MM.1S (cell line): Measurements from ENCODE around the gene FBXW5.

Experiments used
- DNase-seq: peaks from one replicate; pipeline ENCODE4 v3.0.0-alpha.2; 2015
- H2AFZ ChIP-seq: fragments of 300-600 bp; sonication (generic); 2 replicates; pipeline ENCODE4 v1.6.0; 2016; ENCODE audit warnings: antibody characterized with exemption, low read length
- H3F3A ChIP-seq: fragments of 300-600 bp; sonication (generic); 2 replicates; pipeline ENCODE4 v1.6.1; 2016; ENCODE audit warnings: mild to moderate bottlenecking, antibody characterized with exemption, low read length, moderate library complexity, mixed read lengths; ENCODE audit not compliant: insufficient read depth
- H3K27ac ChIP-seq: fragments of 300-600 bp; sonication (generic); 2 replicates; pipeline ENCODE4 v1.5.1; 2016; ENCODE audit warnings: mild to moderate bottlenecking, low read length
- H3K27me3 ChIP-seq: fragments of 300-600 bp; sonication (generic); replicated peaks from 2 replicates; pipeline ENCODE4 v1.6.0; 2016; ENCODE audit warnings: low read length; ENCODE audit not compliant: insufficient read depth
- H3K36me3 ChIP-seq: fragments of 300-600 bp; sonication (generic); replicated peaks from 2 replicates; pipeline ENCODE4 v1.6.1; 2016; ENCODE audit warnings: mild to moderate bottlenecking, low read length, mixed read lengths; ENCODE audit not compliant: insufficient read depth
- H3K4me1 ChIP-seq: fragments of 300-600 bp; sonication (generic); 2 replicates; pipeline ENCODE4 v1.6.1; 2016; ENCODE audit warnings: low read length, mixed read lengths
- H3K4me2 ChIP-seq: fragments of 300-600 bp; sonication (generic); 2 replicates; pipeline ENCODE4 v1.6.0; 2016; ENCODE audit warnings: low read depth, low read length
- H3K4me3 ChIP-seq: fragments of 300-600 bp; sonication (generic); 2 replicates; pipeline ENCODE4 v1.5.1; 2016; ENCODE audit warnings: low read length, mixed read lengths
- H3K79me2 ChIP-seq: fragments of 300-600 bp; sonication (generic); 2 replicates; pipeline ENCODE4 v1.6.1; 2016; ENCODE audit warnings: mixed run types, low read length, mixed read lengths
- H3K9ac ChIP-seq: fragments of 300-600 bp; sonication (generic); 2 replicates; pipeline ENCODE4 v1.6.1; 2016; ENCODE audit warnings: low read length, mixed read lengths
- H3K9me2 ChIP-seq: fragments of 300-600 bp; sonication (generic); replicated peaks from 2 replicates; pipeline ENCODE4 v1.6.1; 2016; ENCODE audit warnings: mild to moderate bottlenecking, low read length, mixed read lengths; ENCODE audit not compliant: insufficient read depth
- H3K9me3 ChIP-seq: fragments of 300-600 bp; sonication (generic); replicated peaks from 2 replicates; pipeline ENCODE4 v1.6.1; 2016; ENCODE audit warnings: mild to moderate bottlenecking, low read length, mixed read lengths; ENCODE audit not compliant: insufficient read depth
- H4K20me1 ChIP-seq: fragments of 300-600 bp; sonication (generic); 2 replicates; pipeline ENCODE4 v1.6.1; 2016; ENCODE audit warnings: mild to moderate bottlenecking, low read length, moderate library complexity, mixed read lengths; ENCODE audit not compliant: insufficient read depth
- CTCF ChIP-seq: fragments of 300-600 bp; sonication (generic); IDR thresholded peaks from 2 replicates; pipeline ENCODE4 v1.5.1; 2016; ENCODE audit warnings: antibody characterized with exemption, low read length, mixed read lengths
- EZH2 ChIP-seq: fragments of 300-600 bp; sonication (generic); optimal IDR thresholded peaks from 2 replicates; pipeline ENCODE3; 2017; ENCODE audit warnings: low read depth, mild to moderate bottlenecking, antibody characterized with exemption, low read length, mixed read lengths
- EZH2phosphoT487 ChIP-seq: fragments of 300-600 bp; sonication (generic); IDR thresholded peaks from 2 replicates; pipeline ENCODE4 v1.6.1; 2018; ENCODE audit warnings: antibody characterized with exemption, low read length

Gene FBXW5

DNA sequence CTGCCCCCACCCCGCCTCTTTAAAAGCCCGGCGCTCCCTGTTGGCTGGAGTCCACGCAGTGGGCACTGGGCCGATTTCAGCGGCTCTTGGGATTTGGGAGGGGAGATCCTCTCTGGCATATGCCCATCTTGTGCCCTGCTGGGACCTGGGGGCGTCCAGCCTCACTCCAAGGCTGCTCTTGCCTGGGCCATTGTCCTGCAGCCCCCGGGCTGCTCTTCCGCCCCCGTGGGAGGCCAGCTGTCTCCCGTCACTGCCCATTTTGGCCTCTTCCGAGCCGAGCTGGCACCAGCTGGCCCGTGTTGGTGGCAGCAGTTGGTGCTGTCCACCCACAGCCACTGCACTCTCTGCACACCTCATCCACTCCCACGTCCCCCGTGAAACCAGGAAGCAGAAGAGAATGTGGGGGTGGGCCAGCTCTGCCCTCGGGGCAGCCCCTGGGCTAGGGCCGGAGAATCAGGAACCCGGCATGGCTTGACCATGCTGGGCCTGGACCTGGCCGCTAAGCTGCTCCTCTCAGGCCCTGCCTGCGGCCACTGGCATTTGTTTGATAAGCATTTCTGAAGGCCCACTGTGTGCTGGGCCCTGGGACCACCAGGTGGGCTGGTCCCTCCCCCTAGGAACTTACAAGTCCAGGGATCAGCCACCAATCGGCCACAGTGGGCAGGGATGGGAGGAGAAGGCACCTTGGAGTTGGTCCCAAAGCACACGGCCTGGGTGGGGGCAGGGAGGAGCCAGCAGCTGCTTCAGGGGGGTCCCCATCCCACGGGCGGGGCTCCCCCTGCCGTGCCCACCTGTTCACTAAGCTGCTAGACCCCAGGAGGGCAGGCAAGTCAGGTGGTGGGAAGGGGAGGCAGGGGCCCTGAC is 2.7 kb upstream of the FBXW5 start:
- no peak overlapping the region for H3K4me3 ChIP-seq
- no peak for TF ChIP-seq EZH2
- TF ChIP-seq CTCF: no peak
- TF ChIP-seq EZH2phosphoT487: no peak
- H3K9me2 ChIP-seq: no peaks in the 10 kb centered on the region
- no peaks in the 10 kb centered on the region for H3K27me3 ChIP-seq
- DNase-seq: no peak
- no peak overlapping the region for H3K27ac ChIP-seq
- no peaks in the 10 kb centered on the region for H3K9me3 ChIP-seq
- no peak overlapping the region for H3K9ac ChIP-seq
- H3F3A ChIP-seq: no peaks in the 10 kb centered on the region
- no peaks in the 10 kb centered on the region for H4K20me1 ChIP-seq
- H3K4me2 ChIP-seq: no peak overlapping the region
- H3K4me1 ChIP-seq: peaks cover 9% of the 10 kb centered on the region
- H2AFZ ChIP-seq: no peak overlapping the region
- peaks cover 6% of the 10 kb centered on the region for H3K36me3 ChIP-seq
- H3K79me2 ChIP-seq: peaks cover 18% of the 10 kb centered on the region

- Histone ChIP-seq H3K4me1 (peaks cover 9% of the 10 kb centered on the region), H3K9ac (no peak overlapping the region)
Measured at GRCh38 chr9:136946228-136947027, 1.9 kb upstream of the FBXW5 start.

More at GRCh38 chr9:136946228-136947027, 1.9 kb upstream of the FBXW5 start:
- Histone ChIP-seq H3K27ac (no peak overlapping the region), H4K20me1 (no peaks in the 10 kb centered on the region), H3K36me3 (peaks cover 14% of the 10 kb centered on the region), H3K79me2 (peaks cover 27% of the 10 kb centered on the region), H3K4me3 (no peak overlapping the region), H3K27me3 (no peaks in the 10 kb centered on the region), H3K9me3 (no peaks in the 10 kb centered on the region), H3F3A (no peaks in the 10 kb centered on the region), H3K9me2 (no peaks in the 10 kb centered on the region), H3K4me2 (no peak overlapping the region), H2AFZ (no peak overlapping the region)
- DNase-seq: no peak
- TF ChIP-seq EZH2phosphoT487 (no peak), CTCF (no peak), EZH2 (no peak)
